Tibial nerve (tissue), 4 donors: ENCODE measurements around the gene SECISBP2L. TPM values are rescaled to one million over a fixed set of nuclear protein-coding genes. Genes with fewer than 3 reads are reported as not detected.
A peak's percentile ranks its signal among the peaks of the same experiment; 100 is the strongest.
"Not testable (repeated sequence)": the region's sequence is repeated elsewhere in the genome, so short reads cannot be mapped to it uniquely, and the experiment has no call there.

Experiments used
- DNase-seq, 2 donors: peaks; one replicate each; pipeline ENCODE4 v3.0.0-alpha.2; 2019; ENCODE audit warnings: low spot score in 2 of 2
- H3K27ac ChIP-seq, 4 donors: fragments of 200-600 bp; sonication (generic) in 3 of 4; one replicate each; pipeline ENCODE4 v1.5.1; 2017 to 2019; ENCODE audit warnings: mild to moderate bottlenecking in 1 of 4
- H3K27me3 ChIP-seq, 2 donors: fragments of 200-600 bp; sonication (generic) in 1 of 2; one replicate each; pipeline versions ENCODE4 v1.5.1 to v1.6.0; 2017 to 2019
- H3K36me3 ChIP-seq, 3 donors: fragments of 200-600 bp; sonication (generic); one replicate each; pipeline ENCODE4 v1.5.1; 2018 to 2019
- H3K4me1 ChIP-seq, 4 donors: fragments of 200-600 bp; sonication (generic) in 3 of 4; one replicate each; pipeline ENCODE4 v1.5.1; 2017 to 2019
- H3K4me3 ChIP-seq, 4 donors: fragments of 200-600 bp; sonication (generic) in 3 of 4; one replicate each; pipeline ENCODE4 v1.5.1; 2017 to 2019; ENCODE audit warnings: mild to moderate bottlenecking in 1 of 4, moderate library complexity in 1 of 4
- H3K9me3 ChIP-seq, 4 donors: fragments of 200-600 bp; sonication (generic) in 3 of 4; one replicate each; pipeline ENCODE4 v1.5.1; 2017 to 2019
- EP300 ChIP-seq, 2 donors: sonication (generic); formaldehyde crosslinking; IDR thresholded peaks; one replicate each; pipeline ENCODE4 v1.6.1; 2017; ENCODE audit warnings: antibody characterized with exemption in 2 of 2, mild to moderate bottlenecking in 1 of 2
- POLR2A ChIP-seq, 2 donors: fragments of 450-650 bp; IDR thresholded peaks; one replicate each; pipeline ENCODE4 v1.6.1; 2017; ENCODE audit warnings: antibody characterized with exemption in 2 of 2, mild to moderate bottlenecking in 2 of 2, moderate library complexity in 2 of 2
- WGBS, 2 donors: methylation state at CpG; one replicate each; pipeline ENCODE4 v1.1.5; 2018; 5-methylcytosine and 5-hydroxymethylcytosine counted together
- total RNA-seq, 4 donors: library from RNA; depleted of rRNA; stranded (reverse); fragments of >200 nt; gene quantifications; one replicate each; pipeline ENCODE4 v1.1.0, GENCODE V29; 2016
- TF ChIP-seq, protein P1 (sequence below), 5 experiments: fragments of 200-600 bp in 3 of 5; fragments of 450-650 bp in 2 of 5; sonication (generic) in 3 of 5; IDR thresholded peaks; one replicate each; pipeline ENCODE4 v1.5.1; 2016 to 2019; ENCODE audit warnings: antibody characterized with exemption in 5 of 5, mild to moderate bottlenecking in 3 of 5, moderate library complexity in 2 of 5

The SECISBP2L gene
- total RNA-seq, 4 donors from 2014 or later, result 178 to 324 (median 283) TPM

DNA sequence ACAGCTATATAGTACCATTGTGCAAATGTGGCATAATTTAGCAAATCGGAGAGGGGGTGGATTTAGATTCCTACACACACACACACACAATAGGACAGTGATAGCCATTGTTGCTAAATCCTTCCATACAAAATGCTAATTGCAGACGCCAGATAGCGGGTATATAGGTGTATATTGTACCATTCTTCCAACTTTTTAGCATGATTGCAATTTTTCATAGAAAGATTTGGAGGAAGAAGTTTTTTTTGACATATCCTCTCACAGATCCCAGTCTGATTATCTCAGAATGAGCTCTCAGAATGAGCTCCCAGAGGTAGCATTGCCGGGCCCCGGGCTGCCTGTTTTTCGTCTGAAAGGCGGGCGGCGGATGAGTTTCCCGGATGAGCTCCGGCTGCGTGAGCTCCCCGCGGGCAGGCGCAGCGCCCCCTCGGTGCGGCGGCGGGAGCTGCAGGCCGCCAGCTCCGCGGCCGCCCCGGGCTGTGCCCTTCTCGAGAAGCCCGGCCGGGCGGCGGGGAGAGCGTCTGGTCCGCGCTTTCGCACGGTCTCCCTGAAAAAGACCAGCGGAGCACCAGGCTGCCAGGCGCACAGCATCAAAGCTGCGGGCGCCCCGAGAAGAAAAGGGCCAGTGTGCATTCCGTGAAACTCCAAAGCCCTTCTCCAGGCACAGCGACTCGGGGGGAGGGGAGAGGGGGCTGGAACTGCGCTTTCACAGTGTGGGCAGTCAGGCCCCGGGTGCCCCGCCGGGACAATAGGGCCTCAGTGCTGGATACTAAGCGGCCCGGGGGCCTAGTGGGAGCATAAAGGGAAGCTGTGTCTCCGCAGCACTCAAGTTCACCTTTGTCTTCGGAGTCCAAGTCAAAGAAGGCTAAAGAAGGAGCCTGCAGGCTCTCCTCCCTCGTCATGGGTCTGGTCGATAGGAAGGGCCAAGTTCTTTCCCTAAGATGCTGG, 70.5 kb downstream of the SECISBP2L start:
- Histone ChIP-seq H3K36me3 (no peaks in the 10 kb centered on the region), H3K4me3 (peak overlapping the region; percentile 34 to 59 (median 44)), H3K4me1 (peaks cover 0 to 18% (median 4%) of the 10 kb centered on the region in 4 donors), H3K9me3 (no peaks in the 10 kb centered on the region), H3K27ac (peak overlapping the region; percentile 73 to 93 (median 86)), H3K27me3 (no peaks in the 10 kb centered on the region)
- 3 to 7% methylated on average over 35 to 45 of the region's 53 CpGs for whole genome bisulfite sequencing, 2 donors
- peak; percentile 49 to 65 for DNase-seq
- TF ChIP-seq EP300 (IDR thresholded peaks at IDR 0.05), result peak in 1 of 2 donors; percentile 90
- peak in 1 of 2 donors; percentile 32 for TF ChIP-seq POLR2A (IDR thresholded peaks at IDR 0.05)
- TF ChIP-seq, protein P1, sequence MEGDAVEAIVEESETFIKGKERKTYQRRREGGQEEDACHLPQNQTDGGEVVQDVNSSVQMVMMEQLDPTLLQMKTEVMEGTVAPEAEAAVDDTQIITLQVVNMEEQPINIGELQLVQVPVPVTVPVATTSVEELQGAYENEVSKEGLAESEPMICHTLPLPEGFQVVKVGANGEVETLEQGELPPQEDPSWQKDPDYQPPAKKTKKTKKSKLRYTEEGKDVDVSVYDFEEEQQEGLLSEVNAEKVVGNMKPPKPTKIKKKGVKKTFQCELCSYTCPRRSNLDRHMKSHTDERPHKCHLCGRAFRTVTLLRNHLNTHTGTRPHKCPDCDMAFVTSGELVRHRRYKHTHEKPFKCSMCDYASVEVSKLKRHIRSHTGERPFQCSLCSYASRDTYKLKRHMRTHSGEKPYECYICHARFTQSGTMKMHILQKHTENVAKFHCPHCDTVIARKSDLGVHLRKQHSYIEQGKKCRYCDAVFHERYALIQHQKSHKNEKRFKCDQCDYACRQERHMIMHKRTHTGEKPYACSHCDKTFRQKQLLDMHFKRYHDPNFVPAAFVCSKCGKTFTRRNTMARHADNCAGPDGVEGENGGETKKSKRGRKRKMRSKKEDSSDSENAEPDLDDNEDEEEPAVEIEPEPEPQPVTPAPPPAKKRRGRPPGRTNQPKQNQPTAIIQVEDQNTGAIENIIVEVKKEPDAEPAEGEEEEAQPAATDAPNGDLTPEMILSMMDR (IDR thresholded peaks at IDR 0.05), result peak; percentile 94 to 99 (median 96)

DNA sequence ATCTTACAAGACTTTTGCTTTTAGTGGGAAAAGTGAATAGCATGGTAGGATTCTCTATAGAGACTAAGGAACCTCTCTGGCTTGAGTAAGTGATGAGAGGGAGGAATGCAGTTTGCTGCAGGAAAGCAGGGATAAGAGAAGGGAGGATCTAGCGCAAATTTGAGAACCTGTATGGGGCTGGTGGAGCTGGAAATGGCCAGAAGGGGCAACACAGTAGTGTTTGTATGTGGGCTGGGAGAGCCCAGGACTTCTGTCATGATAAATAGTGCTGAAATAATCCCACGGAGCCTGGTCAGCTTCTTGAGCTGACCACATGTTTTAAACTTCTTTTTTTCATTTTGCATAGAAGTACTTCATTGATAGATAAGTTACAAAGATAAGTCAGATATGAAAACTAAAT, 71.4 kb downstream of the SECISBP2L start:
- TF ChIP-seq, protein P1 (IDR thresholded peaks at IDR 0.05), result peak in 1 of 5 experiments; percentile 9
- TF ChIP-seq EP300 (IDR thresholded peaks at IDR 0.05), result no peak
- peak overlapping the region in 2 of 4 donors; percentile 34 to 59 for H3K4me3 ChIP-seq
- H3K27me3 ChIP-seq, result no peaks in the 10 kb centered on the region
- peak overlapping the region; percentile 73 to 93 (median 86) for H3K27ac ChIP-seq
- H3K36me3 ChIP-seq, result no peaks in the 10 kb centered on the region
- WGBS, 2 donors, result 31 to 36% methylated on average over 2 of the region's 2 CpGs
- no peaks in the 10 kb centered on the region for H3K9me3 ChIP-seq
- no peak for DNase-seq
- peaks cover 0 to 18% (median 4%) of the 10 kb centered on the region in 4 donors for H3K4me1 ChIP-seq

DNA sequence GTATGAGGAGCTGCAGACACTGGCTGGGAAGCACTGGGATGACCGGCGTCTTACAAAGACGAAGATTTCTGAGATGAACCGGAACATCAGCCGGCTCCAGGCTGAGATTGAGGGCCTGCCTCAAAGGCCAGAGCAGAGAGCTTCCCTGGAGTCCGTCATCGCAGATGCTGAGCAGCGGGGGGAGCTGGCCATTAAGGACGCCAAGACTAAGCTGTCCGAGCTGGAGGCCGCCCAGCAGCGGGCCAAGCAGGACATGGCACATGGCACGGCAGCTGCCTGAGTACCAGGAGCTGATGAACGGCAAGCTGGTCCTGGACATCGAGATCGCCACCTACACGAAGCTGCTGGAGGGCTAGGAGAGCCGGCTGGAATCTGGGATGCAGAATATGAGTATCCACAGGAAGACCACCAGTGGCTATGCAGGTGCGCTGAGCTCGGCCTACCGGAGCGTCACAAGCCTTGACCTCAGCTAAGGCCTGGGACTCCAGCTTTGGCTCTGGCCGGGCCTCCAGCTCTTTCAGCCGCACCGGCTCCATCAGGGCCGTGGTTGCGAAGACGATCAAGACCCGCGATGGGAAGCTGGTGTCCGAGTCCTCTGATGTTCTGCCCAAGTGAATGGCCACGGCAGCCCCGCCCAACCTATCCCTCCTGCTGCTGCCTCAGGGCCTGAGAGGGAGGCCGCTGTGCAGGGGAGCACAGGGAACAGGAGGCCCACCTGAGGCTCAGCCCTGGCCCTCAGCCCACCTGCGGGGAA, 73.3 kb downstream of the SECISBP2L start:
- Histone ChIP-seq H3K4me3 (no peak overlapping the region), H3K9me3 (no peaks in the 10 kb centered on the region), H3K27ac (peak overlapping the region in 2 of 4 donors; percentile 93), H3K27me3 (no peaks in the 10 kb centered on the region), H3K4me1 (peaks cover 0 to 18% (median 4%) of the 10 kb centered on the region in 4 donors), H3K36me3 (no peaks in the 10 kb centered on the region)
- DNase-seq, result no peak
- TF ChIP-seq, protein P1 (IDR thresholded peaks at IDR 0.05), result no peak
- no peak for TF ChIP-seq EP300 (IDR thresholded peaks at IDR 0.05)
- no peak for TF ChIP-seq POLR2A (IDR thresholded peaks at IDR 0.05)
- 95% methylated on average over 34 to 35 of the region's 35 CpGs for WGBS, 2 donors

DNA sequence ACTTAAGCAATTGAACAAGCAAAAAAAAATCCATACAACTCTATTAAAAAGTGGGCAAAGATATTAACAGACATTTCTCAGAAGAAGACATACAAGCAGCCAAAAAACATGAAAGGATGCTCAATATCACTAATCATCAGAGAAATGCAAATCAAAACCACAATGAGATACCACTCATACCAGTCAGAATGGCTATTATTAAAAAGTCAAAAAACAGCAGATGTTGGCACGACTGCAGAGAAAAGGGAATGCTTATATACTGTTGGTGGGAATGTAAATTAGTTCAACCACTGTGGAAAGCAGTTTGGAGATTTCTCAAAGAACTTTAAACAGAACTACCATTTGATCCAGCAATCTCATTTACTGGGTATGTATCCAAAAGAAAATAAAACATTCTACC, 75.3 kb downstream of the SECISBP2L start:
- not testable (repeated sequence) for H3K4me3 ChIP-seq, H3K27me3 ChIP-seq, H3K27ac ChIP-seq, DNase-seq, H3K9me3 ChIP-seq, H3K36me3 ChIP-seq
- peaks cover 0 to 14% (median 3%) of the 10 kb centered on the region in 4 donors for H3K4me1 ChIP-seq
- 54 to 57% methylated on average over 1 of the region's 1 CpG for WGBS, 2 donors

DNA sequence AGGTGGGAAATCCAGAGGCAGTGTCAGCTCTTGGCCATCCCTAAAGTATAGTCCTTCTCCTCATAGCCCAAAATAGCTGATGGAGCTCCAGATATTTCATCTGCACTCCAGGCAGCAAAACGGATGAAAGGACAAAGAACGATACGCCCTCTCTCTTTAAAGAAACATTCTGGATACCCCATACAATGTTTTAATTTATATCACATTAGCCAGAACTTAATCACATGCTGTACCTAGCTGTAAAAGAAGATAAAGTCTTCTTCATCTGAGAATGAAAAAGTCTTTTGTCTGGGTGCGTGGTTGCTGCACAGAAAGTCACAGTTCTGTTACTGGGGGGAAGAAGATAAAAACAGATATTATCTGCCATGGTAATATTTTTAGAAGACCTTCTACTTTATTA, 78.2 kb downstream of the SECISBP2L start:
- TF ChIP-seq, protein P1 (IDR thresholded peaks at IDR 0.05), result no peak
- TF ChIP-seq EP300 (IDR thresholded peaks at IDR 0.05) (no peak), POLR2A (IDR thresholded peaks at IDR 0.05) (no peak)
- H3K27ac ChIP-seq, result no peak overlapping the region
- no peaks in the 10 kb centered on the region for H3K9me3 ChIP-seq
- no peak for DNase-seq
- H3K27me3 ChIP-seq, result no peaks in the 10 kb centered on the region
- 72 to 77% methylated on average over 4 of the region's 4 CpGs for WGBS, 2 donors
- no peaks in the 10 kb centered on the region for H3K36me3 ChIP-seq
- no peak overlapping the region for H3K4me3 ChIP-seq
- H3K4me1 ChIP-seq, result peaks cover 0 to 10% (median 1%) of the 10 kb centered on the region in 4 donors
